Astrocyte of the spinal cord (primary cell): ENCODE data around the gene C1orf226.

ENCODE experiments used
- DNase-seq: peaks from one replicate; pipeline ENCODE4 v3.0.0; 2011; ENCODE audit warnings: low read depth, low spot score
- H3K4me3 ChIP-seq: 2 replicates; pipeline ENCODE4 v1.5.1; 2011; ENCODE audit warnings: low read depth, mild to moderate bottlenecking, low read length, moderate library complexity
- in situ Hi-C: cut with HindIII; loops from 2 replicates; pipeline ENCODE4 v1.10.0; 2017; ENCODE audit warnings: low sequenced_read_pairs
- TF ChIP-seq, protein P1 (sequence below): IDR thresholded peaks from 2 replicates; pipeline ENCODE4 v1.5.1; 2012; ENCODE audit warnings: low read depth, mild to moderate bottlenecking, low read length, inconsistent platforms

Gene C1orf226

DNA sequence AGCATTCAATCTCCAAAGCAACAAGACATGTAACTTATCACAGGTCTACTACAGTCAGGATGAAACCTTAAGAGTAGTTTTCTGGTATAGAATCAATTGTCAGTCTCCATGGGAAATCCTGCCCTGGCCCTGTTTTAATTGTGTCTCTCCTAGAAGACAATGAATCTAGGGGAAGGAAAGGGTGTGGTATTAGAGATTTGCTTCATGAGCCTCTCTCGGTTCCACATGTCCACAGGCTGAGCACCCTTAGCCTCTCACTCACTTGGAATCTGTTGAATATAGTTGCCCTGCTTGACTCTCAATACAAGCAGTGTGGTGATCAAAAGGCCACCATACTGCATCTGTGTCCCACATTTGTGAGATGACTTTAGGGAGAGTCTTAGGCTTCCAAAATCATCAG, 22.6 kb upstream of the C1orf226 start:
- H3K4me3 ChIP-seq = no peak overlapping the region
- in situ Hi-C loops = no loop called here
- TF ChIP-seq, protein P1, sequence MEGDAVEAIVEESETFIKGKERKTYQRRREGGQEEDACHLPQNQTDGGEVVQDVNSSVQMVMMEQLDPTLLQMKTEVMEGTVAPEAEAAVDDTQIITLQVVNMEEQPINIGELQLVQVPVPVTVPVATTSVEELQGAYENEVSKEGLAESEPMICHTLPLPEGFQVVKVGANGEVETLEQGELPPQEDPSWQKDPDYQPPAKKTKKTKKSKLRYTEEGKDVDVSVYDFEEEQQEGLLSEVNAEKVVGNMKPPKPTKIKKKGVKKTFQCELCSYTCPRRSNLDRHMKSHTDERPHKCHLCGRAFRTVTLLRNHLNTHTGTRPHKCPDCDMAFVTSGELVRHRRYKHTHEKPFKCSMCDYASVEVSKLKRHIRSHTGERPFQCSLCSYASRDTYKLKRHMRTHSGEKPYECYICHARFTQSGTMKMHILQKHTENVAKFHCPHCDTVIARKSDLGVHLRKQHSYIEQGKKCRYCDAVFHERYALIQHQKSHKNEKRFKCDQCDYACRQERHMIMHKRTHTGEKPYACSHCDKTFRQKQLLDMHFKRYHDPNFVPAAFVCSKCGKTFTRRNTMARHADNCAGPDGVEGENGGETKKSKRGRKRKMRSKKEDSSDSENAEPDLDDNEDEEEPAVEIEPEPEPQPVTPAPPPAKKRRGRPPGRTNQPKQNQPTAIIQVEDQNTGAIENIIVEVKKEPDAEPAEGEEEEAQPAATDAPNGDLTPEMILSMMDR = no peak
- DNase-seq = no peak

DNA sequence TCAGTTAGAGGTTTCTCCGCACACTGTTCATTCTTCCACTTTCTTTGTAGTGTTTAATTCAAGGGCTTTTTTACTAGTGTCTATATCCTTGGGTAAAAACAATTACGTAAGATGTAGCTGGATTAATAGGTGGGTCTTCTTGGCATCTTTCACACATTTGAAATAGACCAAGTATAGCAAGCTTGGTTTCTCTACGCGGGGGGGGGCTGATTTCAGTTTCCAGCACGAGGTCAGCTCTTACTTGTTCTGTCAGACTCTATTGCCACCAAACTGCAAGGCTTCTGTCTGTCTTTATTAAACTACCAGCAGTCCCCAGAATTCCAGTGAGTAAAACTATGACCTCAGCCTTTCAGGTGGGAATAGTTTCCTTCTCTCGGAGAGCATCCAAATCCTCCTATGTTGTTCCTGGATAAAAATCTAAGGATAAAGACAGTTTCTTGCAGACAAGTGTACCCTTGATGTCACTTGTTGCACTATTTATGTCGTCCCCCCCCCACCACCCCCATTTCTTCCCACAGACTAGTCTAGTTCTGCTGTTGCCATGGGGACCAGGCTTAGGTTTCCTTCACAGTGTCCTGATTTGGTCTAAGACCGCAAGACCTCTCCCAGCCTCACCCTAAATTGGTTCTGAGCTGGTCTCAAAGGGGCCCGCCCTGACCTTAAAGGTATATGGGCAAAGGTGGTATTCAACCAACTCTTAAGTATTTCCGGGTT, 21.8 kb upstream of the C1orf226 start:
- H3K4me3 ChIP-seq = no peak overlapping the region
- TF ChIP-seq, protein P1 = no peak
- DNase-seq = no peak
- in situ Hi-C loops = no loop called here

DNA sequence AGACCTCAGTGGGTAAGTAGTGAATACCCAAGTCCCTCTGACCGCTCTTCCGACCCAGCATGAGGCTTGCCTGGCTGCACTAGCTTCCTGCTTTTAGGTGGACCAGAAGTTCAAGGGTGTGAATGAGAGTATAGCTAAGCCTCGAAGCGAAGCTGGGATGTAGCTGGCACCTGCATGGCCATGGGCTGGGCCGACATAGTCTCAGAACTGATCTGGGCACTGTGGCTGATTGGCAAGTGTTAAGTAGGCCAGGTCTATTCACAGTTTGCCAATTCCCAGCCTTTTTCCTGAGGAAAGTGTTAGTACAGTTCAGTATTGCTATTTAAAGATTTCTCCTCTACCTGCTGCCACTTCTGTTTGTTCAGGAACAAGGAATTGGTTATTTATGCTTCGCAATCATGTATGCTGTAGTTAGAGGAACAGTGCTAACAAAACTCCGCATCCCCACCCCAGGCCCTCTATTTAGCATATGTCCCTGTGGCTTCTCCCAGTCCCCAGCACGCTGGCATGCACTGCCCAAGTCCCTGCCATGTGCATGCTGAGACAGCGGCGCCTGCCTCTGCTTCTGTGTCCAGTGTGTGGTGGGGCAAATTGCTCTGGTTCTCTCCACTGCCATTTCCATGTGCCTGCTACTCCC, 21.2 kb upstream of the C1orf226 start:
- DNase-seq = no peak
- H3K4me3 ChIP-seq = no peak overlapping the region
- in situ Hi-C loops = no loop called here
- TF ChIP-seq, protein P1 = no peak

DNA sequence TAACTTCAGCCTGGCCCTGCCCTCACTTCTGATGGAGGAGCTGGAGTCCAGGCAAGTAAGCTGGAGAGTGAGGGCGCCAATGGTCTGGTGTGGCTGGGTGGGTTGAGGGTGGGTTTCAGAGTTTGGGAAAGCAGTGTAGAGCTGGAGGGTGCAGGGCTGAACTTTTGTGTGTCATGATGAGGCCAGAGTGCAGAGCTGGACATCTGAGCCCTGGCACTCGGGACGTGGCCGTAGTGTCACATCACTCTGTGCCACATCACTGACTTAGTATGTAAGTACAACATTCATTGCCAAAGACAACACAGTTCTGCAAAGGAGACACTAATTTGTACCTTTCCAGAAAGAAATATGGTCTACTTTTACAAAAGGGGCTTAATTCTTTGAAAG, 20.7 kb upstream of the C1orf226 start:
- in situ Hi-C loops = no loop called here
- TF ChIP-seq, protein P1 = no peak
- no peak overlapping the region for H3K4me3 ChIP-seq
- no peak for DNase-seq

DNA sequence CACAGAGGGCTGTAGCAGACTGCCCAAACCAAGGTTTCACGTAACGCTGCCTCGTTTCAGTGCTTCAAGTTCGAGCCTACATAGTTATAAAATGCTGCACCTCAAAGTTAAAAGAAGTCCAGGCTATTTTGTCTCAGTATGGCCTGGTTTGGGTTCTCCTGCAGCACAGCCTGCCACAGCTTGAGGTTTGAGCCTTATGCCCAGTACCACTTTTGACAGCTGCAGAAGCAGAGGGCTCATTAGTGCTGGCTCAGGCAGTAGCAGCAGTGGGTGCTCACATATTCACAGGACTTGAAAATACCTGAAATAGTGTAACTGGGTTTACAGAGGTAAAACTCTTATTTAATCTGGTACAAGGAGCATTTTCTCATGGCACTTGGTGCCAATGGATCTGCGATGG, 20.2 kb upstream of the C1orf226 start:
- no peak for DNase-seq
- TF ChIP-seq, protein P1 = no peak
- in situ Hi-C loops = no loop called here

DNA sequence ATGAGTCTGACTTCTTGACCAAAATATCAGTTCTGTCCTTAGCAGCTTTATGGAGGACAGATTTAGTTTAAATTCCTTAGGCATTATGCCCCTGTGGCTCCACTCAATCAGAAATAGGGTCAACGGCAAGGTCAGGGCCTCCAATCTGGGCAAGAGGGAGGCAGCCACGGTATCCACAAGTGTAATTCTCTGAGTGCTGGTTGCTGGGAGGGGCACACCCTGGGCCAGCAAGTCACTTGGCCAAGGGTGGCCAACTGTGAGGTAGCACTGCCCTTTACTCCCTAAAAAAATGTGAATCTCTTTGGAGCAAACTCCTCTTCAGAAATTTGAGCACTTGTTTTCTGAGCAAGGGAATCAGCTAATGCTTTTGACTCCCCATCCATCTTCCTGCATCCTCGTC, 17.7 kb upstream of the C1orf226 start:
- no peak for DNase-seq
- TF ChIP-seq, protein P1 = no peak
- in situ Hi-C loops = no loop called here
- H3K4me3 ChIP-seq = no peak overlapping the region

More for the DNA sequence above, 20.2 kb upstream of the C1orf226 start:
- H3K4me3 ChIP-seq = no peak overlapping the region
